H1 (cell line): ENCODE results near the gene LYRM7. TPM values are rescaled to one million over a fixed set of nuclear protein-coding genes. Genes with fewer than 3 reads are reported as not detected.

Source experiments
- GTF2F1 ChIP-seq: IDR thresholded peaks from 2 replicates; pipeline ENCODE4 v1.6.1; 2012; ENCODE audit warnings: low read depth, low read length, improper control_type of control experiment, borderline replicate concordance
- RXRA ChIP-seq: IDR thresholded peaks from 2 replicates; pipeline ENCODE4 v1.6.1; 2011; ENCODE audit warnings: low read depth, mild to moderate bottlenecking, low read length, moderate library complexity; ENCODE audit not compliant: insufficient read depth
- TAF7 ChIP-seq: optimal IDR thresholded peaks from 2 replicates; pipeline ENCODE3; 2011; ENCODE audit warnings: low read depth, mild to moderate bottlenecking, inconsistent platforms, low read length, moderate library complexity, borderline replicate concordance
- polyA plus RNA-seq, 7 experiments: library from polyadenylated mRNA; depleted of rRNA in 3 of 7; stranded (reverse) in 5 of 7; unstranded in 2 of 7; fragments of >200 nt in 5 of 7; fragments of 200-250 nt in 2 of 7; gene quantifications; 1 replicate in 5 of 7; 2 replicates in 1 of 7; 4 replicates in 1 of 7; pipeline versions ENCODE4 v1.2.1 to v1.2.3, GENCODE V29; 2011 to 2013; ENCODE audit warnings: missing spikeins in 2 of 7, mixed read lengths in 2 of 7
- total RNA-seq: library from RNA; stranded (reverse); fragmentation: NEBNext Ultra II Directional; extraction: Animal tissue kit (Norgen Biotek cat#: 25700); gene quantifications from 2 replicates; pipeline ENCODE4 v1.2.1, GENCODE V29; 2021
- TF ChIP-seq, protein P1 (sequence below): fragments of 300-600 bp; sonication (generic); IDR thresholded peaks from 2 replicates; pipeline ENCODE4 v1.7.1; 2012; ENCODE audit warnings: low read length, moderate library complexity, mild to moderate bottlenecking, inconsistent platforms; ENCODE audit not compliant: insufficient replicate concordance

The LYRM7 gene
- total and polyA plus RNA-seq, 2 of the 8 experiments (the other 6 are each of a cell fraction or from before 2014, with no cell fraction given) = 1.9 to 12.6 TPM

- TF ChIP-seq, protein P1, sequence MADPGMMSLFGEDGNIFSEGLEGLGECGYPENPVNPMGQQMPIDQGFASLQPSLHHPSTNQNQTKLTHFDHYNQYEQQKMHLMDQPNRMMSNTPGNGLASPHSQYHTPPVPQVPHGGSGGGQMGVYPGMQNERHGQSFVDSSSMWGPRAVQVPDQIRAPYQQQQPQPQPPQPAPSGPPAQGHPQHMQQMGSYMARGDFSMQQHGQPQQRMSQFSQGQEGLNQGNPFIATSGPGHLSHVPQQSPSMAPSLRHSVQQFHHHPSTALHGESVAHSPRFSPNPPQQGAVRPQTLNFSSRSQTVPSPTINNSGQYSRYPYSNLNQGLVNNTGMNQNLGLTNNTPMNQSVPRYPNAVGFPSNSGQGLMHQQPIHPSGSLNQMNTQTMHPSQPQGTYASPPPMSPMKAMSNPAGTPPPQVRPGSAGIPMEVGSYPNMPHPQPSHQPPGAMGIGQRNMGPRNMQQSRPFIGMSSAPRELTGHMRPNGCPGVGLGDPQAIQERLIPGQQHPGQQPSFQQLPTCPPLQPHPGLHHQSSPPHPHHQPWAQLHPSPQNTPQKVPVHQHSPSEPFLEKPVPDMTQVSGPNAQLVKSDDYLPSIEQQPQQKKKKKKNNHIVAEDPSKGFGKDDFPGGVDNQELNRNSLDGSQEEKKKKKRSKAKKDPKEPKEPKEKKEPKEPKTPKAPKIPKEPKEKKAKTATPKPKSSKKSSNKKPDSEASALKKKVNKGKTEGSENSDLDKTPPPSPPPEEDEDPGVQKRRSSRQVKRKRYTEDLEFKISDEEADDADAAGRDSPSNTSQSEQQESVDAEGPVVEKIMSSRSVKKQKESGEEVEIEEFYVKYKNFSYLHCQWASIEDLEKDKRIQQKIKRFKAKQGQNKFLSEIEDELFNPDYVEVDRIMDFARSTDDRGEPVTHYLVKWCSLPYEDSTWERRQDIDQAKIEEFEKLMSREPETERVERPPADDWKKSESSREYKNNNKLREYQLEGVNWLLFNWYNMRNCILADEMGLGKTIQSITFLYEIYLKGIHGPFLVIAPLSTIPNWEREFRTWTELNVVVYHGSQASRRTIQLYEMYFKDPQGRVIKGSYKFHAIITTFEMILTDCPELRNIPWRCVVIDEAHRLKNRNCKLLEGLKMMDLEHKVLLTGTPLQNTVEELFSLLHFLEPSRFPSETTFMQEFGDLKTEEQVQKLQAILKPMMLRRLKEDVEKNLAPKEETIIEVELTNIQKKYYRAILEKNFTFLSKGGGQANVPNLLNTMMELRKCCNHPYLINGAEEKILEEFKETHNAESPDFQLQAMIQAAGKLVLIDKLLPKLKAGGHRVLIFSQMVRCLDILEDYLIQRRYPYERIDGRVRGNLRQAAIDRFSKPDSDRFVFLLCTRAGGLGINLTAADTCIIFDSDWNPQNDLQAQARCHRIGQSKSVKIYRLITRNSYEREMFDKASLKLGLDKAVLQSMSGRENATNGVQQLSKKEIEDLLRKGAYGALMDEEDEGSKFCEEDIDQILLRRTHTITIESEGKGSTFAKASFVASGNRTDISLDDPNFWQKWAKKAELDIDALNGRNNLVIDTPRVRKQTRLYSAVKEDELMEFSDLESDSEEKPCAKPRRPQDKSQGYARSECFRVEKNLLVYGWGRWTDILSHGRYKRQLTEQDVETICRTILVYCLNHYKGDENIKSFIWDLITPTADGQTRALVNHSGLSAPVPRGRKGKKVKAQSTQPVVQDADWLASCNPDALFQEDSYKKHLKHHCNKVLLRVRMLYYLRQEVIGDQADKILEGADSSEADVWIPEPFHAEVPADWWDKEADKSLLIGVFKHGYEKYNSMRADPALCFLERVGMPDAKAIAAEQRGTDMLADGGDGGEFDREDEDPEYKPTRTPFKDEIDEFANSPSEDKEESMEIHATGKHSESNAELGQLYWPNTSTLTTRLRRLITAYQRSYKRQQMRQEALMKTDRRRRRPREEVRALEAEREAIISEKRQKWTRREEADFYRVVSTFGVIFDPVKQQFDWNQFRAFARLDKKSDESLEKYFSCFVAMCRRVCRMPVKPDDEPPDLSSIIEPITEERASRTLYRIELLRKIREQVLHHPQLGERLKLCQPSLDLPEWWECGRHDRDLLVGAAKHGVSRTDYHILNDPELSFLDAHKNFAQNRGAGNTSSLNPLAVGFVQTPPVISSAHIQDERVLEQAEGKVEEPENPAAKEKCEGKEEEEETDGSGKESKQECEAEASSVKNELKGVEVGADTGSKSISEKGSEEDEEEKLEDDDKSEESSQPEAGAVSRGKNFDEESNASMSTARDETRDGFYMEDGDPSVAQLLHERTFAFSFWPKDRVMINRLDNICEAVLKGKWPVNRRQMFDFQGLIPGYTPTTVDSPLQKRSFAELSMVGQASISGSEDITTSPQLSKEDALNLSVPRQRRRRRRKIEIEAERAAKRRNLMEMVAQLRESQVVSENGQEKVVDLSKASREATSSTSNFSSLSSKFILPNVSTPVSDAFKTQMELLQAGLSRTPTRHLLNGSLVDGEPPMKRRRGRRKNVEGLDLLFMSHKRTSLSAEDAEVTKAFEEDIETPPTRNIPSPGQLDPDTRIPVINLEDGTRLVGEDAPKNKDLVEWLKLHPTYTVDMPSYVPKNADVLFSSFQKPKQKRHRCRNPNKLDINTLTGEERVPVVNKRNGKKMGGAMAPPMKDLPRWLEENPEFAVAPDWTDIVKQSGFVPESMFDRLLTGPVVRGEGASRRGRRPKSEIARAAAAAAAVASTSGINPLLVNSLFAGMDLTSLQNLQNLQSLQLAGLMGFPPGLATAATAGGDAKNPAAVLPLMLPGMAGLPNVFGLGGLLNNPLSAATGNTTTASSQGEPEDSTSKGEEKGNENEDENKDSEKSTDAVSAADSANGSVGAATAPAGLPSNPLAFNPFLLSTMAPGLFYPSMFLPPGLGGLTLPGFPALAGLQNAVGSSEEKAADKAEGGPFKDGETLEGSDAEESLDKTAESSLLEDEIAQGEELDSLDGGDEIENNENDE = no peak
- TF ChIP-seq GTF2F1 (no peak), RXRA (no peak), TAF7 (no peak)
These were observed 39.4 kb downstream of the LYRM7 start (continued) for GRCh38 chr5:131210151-131210510.
